Measurements from ENCODE around the gene HOXD11. TPM values are rescaled to one million over a fixed set of nuclear protein-coding genes. Genes with fewer than 3 reads are reported as not detected.
A peak's percentile ranks its signal among the peaks of the same experiment; 100 is the strongest.

HOXD11 gene
- total RNA-seq, 2 donors from 2014 or later, result 0.37 to 4.2 TPM

GRCh38 chr2:176114120-176114929, 7.2 kb downstream of the HOXD11 start:
- no peak for ATAC-seq
- intact Hi-C loops (cut with DNase I, micrococcal nuclease), result no loop called here

DNA sequence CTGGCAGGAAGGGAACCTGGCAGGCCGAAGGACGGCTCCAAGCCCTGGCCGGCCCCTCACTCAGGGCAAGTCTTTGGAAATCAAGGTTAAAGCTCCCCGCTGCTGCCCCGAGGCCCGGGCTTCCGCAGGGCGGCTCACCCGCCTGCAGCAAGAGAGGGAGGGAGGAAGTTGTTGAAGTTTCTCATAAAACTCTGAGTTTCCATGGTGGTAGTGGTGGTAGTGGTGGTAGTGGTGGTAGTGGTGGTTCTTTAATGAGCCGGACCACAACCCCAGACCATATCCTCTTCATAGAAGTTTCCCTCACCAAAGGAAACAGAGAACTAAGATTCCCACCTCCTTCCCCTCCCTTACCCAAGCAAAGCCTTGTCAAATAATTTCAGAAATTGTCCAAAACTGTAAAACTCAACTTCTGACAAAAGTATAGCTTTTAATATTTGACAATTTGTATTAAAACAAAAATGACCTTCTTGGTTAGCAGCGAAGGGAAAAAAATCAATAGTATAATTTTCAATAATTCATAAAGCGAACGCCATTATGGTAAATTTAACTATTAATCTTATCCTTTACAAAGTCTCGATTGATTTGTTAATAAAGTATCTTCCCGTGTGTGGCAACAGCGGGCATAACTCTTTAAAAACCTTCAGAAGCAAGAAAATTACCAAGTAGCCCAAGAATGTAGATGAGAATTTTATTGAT, 8.0 kb downstream of the HOXD11 start:
- ATAC-seq (no peak), DNase-seq (no peak)
- intact Hi-C loops (cut with DNase I, micrococcal nuclease), result no loop called here

More at GRCh38 chr2:176114120-176114929, 7.2 kb downstream of the HOXD11 start:
- no peak for DNase-seq

DNA sequence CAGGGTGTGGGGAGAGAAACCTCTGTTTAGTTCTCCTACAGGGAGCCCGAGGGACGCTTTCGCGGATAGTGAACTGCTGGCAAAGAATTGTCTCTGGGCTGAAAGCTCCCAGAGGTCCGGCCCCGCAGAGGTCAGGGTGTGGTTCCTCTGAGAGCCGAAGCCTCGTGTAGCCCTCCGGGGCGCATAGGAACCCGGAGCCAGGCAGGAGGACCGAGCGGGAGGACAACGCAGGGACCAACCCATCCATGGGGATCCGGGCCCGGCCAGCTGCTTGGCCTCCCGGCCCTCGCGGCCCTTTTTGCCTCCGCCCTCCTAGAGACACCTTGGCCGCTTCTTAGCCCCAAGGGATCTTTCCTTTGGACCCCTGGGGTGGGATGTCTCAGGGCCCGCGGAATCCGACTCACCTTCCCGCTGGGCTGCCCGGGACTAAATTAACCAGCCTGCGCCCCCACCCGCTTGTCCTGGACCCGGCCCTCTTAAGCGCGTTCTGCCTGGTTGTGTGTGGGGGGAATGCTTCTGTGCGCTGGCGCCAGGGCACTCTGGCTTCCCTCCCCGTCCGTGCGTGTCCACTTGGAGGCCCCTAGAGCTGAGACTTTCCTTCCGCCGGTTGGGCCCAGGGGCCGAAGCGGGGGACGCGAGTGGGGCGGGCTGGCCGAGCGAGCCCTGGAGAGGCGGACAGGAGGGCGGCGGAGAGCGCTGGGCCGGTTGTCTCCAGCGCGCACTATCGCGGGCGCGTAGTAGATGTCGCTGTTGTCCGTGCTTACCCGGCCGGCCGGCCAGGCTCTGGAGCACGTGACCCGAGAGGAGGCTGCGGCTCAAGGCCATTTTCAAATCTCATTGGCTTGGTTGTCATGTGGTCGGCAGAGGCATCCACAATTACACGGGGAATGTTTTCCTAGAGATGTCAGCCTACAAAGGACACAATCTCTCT, 9.1 kb downstream of the HOXD11 start, which contains the start of gene HOXD10:
Gene HOXD10, plus strand, starts transcription at position 896 of the 931 bp plus-strand sequence. CDS start 56 bp downstream, outside the sequence.
- peak in 1 of 2 donors; percentile 78 for DNase-seq
- intact Hi-C loops (cut with DNase I, micrococcal nuclease), result no loop called here
- ATAC-seq, result peak; percentile 75

DNA sequence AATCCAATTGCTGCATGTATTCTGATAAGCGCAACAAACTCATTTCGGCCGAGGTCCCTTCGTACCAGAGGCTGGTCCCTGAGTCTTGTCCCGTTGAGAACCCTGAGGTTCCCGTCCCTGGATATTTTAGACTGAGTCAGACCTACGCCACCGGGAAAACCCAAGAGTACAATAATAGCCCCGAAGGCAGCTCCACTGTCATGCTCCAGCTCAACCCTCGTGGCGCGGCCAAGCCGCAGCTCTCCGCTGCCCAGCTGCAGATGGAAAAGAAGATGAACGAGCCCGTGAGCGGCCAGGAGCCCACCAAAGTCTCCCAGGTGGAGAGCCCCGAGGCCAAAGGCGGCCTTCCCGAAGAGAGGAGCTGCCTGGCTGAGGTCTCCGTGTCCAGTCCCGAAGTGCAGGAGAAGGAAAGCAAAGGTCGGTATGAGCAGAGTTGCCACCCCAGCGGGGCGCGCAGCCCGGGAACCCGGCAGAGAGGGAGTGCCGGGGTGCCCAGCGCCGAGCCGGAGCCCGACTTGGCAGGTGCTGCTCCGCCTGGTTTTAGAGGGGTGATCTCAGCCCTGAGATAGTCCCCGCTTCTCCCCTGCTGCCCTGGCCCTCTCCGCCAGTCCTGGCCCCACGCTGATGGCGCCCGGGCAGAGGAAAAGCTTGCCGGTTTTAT, 10.2 kb downstream of the HOXD11 start:
- intact Hi-C loops (cut with DNase I, micrococcal nuclease), result no loop called here
- DNase-seq (no peak), ATAC-seq (no peak)

DNA sequence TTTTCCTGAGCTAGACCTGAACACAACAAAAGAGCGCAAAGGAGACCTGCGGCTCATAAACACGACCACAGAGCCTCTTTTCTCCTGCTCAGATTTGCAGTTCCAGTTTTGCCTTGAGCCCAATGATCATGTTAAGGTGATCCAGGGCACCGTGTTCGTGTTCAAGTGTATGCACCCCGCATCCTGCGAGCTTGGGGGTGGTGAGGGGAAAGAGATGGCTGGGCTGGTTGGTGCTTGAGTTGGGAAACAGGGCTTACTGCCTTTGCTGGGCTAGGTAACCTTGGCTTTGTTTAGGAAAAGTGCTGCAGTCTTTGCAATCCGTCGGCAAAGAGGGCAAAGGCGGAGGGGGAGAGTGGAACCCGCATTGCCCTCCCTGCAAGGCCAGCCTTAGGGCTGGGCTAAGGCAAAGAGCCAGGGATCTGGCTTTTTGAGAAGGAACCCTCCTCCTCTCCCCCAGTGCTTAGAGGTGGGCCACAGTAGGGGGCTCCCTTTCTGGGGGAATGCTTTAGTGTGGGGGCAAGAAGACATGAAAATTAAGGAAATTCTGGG, 10.8 kb downstream of the HOXD11 start:
- intact Hi-C loops (cut with DNase I, micrococcal nuclease), result no loop called here
- DNase-seq, result no peak
- ATAC-seq, result no peak

GRCh38 chr2:176118601-176119339, 11.7 kb downstream of the HOXD11 start:
- no peak for ATAC-seq
- DNase-seq, result peak in 1 of 2 donors; percentile 88

DNA sequence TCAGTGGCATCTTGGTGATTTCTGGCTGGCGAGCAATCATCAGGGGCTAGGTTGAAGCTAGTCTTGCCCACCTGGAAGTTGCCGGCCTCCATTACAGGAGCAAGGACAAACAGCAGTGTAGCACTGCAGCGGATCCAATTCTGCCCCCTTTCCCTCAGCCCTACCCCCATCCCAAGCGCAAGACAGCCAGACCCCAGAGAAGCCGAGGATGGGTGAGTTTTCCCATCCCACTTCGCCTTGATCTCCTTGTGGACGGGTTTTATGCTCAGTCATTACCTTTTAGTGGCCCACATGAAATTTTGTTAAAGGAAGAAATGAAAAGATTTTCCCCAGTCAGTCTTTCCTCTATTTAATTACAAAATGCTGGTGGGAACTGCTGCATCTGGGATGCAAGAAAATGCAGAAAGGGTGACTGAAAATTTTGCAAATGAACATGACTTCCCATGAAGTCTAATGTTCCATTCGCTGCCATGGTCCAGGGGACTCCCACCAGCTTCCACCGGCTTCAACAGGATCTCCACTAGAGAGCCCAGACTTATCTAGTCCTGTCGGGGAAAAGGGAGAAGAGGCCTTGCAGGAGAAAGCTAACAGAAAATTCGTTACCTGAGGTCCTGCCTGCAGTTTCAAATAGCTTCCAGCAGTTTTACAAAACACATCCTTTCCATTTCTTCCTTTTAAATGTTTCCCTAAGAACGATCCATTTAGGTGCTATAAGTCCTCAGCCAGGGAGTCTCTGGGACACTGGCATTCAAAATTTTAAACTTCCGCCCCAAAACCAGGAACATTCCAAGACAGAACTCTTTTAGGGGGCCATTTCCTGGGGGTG, 13.5 kb downstream of the HOXD11 start:
- intact Hi-C loops (cut with DNase I, micrococcal nuclease), result loop anchor here (10.0 kb wide), 2 partner anchors 524 to 534 kb away; no protein-coding TSS in a partner anchor
- DNase-seq (no peak), ATAC-seq (no peak)

More at GRCh38 chr2:176118601-176119339, 11.7 kb downstream of the HOXD11 start:
- intact Hi-C loops (cut with DNase I, micrococcal nuclease), result no loop called here

DNA sequence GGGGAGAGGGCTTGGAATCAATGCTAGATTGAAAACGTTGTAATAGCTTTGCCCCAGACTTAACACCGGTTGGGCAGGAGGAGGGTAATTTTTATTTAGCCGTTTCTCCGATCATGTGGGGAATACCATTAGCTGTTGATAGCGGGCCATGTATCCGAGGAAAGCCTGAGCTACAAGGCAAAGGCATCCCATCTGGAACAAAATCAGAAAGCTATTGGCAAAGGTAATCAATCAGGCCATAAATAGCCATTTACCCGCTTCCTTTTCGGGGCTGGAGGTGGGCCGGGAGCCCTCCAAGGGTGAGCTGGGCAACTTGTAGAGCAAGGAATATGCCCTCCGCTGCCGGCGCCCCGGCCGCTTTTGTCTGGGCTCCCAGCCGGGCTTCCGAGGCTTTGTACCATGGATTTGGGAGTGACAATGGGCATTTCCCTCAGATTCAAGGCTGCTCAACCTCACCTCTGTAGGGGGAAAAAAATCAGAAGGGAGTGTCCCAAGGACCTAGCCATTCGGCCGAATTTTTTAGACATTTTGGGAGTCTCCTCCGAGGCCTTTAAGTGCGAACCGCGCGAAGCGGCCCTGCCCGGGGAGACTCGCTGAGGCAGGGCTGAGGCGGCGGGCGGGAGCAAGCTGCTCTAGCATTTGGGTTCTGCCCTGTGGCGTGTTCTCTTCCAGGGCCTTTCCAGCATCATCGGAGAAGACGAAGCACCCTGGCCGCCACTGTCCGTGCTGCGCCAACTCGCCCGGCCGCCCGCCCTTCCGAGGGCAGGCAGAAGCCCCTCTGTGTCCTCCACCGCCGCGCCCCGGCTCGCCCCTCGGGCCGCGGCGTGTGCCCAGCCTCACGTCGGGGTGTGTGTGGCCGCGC, 14.3 kb downstream of the HOXD11 start:
- ATAC-seq (no peak), DNase-seq (no peak)
- intact Hi-C loops (cut with DNase I, micrococcal nuclease), result loop anchor here (10.0 kb wide), 2 partner anchors 523 to 533 kb away; no protein-coding TSS in a partner anchor

- ATAC-seq, result peak; percentile 40
- no peak for DNase-seq
- intact Hi-C loops (cut with DNase I, micrococcal nuclease), result loop anchor here (10.0 kb wide), 2 partner anchors 523 to 533 kb away; no protein-coding TSS in a partner anchor
These were observed 15.1 kb downstream of the HOXD11 start for GRCh38 chr2:176122052-176122682.

- intact Hi-C loops (cut with DNase I, micrococcal nuclease), result loop anchor here (10.0 kb wide), 2 partner anchors 522 to 532 kb away; no protein-coding TSS in a partner anchor
- DNase-seq, result peak; percentile 69 to 81
- peak; percentile 72 for ATAC-seq
These were observed 15.8 kb downstream of the HOXD11 start, which contains the start of gene HOXD9 for GRCh38 chr2:176122683-176123410. TSS of gene HOXD9 (plus strand) at chr2:176122719. CDS start at chr2:176122769, 50 bp downstream.

DNA sequence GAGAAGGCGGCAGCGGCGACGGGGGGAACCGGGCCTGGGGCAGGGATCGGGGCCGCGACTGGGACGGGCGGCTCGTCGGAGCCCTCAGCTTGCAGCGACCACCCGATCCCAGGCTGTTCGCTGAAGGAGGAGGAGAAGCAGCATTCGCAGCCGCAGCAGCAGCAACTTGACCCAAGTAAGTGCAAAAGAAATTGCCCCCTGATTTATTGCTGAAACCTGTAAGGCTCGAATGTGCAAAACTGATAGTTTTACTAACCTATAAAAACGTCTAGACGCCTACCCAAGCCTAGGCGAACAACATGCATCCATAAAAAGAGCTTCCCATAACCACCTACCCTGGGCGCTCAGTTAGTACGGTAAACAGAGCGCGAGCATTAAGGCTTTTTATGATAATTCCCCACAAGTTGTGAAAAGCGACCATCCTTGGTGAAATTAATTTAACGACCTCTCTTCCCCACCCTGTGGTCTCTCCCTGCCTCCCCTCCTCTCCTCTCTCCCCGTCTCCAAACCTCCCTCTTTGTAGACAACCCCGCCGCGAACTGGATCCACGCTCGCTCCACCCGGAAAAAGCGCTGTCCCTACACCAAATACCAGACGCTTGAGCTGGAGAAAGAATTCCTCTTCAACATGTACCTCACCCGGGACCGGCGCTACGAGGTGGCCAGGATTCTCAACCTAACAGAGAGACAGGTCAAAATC, 16.5 kb downstream of the HOXD11 start:
- intact Hi-C loops (cut with DNase I, micrococcal nuclease), result loop anchor here (10.0 kb wide), 2 partner anchors 521 to 531 kb away; no protein-coding TSS in a partner anchor
- ATAC-seq (no peak), DNase-seq (peak in 1 of 2 donors; percentile 32)

- DNase-seq (peak in 1 of 2 donors; percentile 15), ATAC-seq (no peak)
- intact Hi-C loops (cut with DNase I, micrococcal nuclease), result loop anchor here (10.0 kb wide), 2 partner anchors 520 to 530 kb away; no protein-coding TSS in a partner anchor
These were observed 17.2 kb downstream of the HOXD11 start for GRCh38 chr2:176124110-176124946.
